ENCODE data around the gene SPRY1.

SPRY1 gene

DNA sequence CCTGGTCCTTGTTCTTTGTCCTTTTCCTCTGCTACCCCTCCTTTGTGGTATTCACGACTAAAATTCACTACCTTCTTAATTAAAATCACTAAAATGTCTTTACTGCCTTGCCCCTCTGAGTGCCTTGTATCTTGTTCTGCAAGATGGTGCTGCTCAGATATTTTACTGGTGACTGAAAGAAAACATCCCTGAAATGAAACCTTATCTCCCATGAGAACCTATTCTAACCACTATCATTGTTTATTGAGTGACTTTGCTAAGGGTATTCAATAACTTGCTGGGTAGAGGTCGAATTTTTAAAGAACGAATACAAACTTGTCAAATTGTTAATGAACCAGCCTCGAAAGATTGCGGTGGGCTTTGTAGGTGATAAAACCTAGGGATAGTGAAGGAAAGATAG, 52.8 kb downstream of the SPRY1 start:
- DNase-seq, result no peak

DNA sequence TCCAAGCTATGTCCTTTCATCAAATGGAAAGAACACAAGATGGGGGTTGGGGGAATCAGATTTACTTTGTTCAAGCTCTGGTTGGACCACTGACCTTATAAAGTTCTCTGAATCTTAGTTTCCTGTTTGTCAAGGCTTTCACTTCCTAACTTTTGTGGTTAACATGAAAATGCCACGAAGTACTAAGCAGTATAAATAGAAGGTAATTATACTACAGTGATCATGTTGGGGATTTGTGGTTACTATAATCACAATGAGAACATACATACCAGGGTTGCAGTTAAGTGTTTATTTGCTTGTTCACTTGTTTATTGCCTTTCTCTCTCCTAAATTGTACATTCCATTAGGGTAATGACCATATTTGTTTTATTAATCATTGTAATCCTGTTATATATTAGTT, 53.2 kb downstream of the SPRY1 start:
- DNase-seq, result no peak

DNA sequence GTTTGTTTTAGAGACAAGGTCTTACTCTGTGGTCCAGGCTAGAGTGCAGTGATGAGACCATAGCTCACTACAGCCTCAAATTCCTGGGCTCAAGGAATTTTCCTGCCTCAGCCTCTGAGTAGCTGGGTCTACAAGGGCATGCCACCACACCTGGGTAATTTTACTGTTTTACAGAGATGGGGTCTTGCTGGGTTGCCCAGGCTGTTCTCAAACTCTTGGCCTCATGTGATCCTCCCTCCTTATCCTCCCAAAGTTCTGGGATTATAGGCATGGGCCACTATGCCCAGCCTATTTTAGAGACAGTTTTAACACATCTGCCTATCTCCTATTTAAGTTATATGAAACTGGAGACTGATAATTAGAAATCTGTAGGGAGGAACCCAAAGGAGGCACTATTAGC, 53.8 kb downstream of the SPRY1 start:
- DNase-seq, result no peak

DNA sequence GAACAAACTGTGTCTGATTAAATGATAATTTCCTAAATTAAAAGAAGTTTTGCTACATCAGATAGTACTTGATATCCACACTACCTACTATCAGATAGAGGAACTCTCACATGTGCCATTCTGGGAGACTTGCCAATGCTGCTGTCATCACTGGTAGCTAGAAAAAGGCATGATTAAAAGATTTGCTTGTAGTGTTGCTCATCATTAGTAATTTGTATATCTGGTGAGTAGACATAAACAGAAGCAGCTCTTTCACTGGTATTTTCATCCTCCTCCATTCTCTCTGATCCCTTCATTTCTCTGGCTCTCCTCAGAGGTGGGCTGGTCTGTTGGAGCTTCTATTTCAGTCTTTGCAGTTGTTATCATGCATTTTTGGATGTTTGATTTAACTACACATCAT, 56.0 kb downstream of the SPRY1 start:
- DNase-seq, result peak; percentile 3 to 22

DNA sequence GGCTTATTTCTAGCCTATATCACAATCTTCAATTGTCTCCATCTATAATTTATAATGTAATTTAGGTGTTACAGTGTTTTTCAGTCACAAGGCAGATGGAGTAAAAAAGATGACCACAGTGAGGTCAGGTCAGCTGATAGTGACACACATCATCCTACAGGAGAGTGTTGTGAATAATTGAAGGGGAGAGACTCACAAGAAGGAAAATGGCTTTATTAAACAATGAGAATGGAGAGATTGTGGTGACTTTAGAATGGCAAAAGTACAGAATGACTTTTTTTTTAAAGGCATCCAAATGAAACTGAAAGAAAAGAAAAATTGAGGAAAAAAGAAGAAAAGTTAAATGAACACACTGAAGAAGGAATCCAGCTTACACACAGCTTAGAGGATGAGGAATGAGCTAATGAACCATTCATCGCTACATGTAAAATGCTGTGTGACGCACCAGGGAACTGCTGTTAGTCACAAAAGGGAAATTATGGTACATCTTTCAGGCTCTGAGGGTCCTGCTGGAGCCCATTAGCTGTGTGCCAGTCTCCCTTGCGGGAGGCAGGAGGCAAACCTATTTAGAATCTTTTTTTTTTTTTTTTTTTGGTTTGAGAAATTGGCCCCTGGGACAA, 56.6 kb downstream of the SPRY1 start:
- no peak for DNase-seq
